Frontal cortex (tissue), 4 donors: ENCODE measurements around the gene OR51G2. TPM values are rescaled to one million over a fixed set of nuclear protein-coding genes. Genes with fewer than 3 reads are reported as not detected.
"Not testable (repeated sequence)": the region's sequence is repeated elsewhere in the genome, so short reads cannot be mapped to it uniquely, and the experiment has no call there.

Experiments used
- DNase-seq, 2 donors: peaks; one replicate each; pipeline ENCODE4 v3.0.0; 2012; ENCODE audit warnings: low spot score in 2 of 2
- FAIRE-seq: peaks from 2 replicates; lab custom pipeline; 2012; peaks lifted over from hg19 to GRCh38; lab: Jason Lieb, UNC
- total RNA-seq: library from RNA; depleted of rRNA; stranded (reverse); fragments of >200 nt; gene quantifications from one replicate; pipeline ENCODE4 v1.2.3, GENCODE V29; 2014
- donor health status: control.
- donor health status: control.
- donor health status: control.

OR51G2 gene, protein sequence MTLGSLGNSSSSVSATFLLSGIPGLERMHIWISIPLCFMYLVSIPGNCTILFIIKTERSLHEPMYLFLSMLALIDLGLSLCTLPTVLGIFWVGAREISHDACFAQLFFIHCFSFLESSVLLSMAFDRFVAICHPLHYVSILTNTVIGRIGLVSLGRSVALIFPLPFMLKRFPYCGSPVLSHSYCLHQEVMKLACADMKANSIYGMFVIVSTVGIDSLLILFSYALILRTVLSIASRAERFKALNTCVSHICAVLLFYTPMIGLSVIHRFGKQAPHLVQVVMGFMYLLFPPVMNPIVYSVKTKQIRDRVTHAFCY
- total RNA-seq = not detected

DNA sequence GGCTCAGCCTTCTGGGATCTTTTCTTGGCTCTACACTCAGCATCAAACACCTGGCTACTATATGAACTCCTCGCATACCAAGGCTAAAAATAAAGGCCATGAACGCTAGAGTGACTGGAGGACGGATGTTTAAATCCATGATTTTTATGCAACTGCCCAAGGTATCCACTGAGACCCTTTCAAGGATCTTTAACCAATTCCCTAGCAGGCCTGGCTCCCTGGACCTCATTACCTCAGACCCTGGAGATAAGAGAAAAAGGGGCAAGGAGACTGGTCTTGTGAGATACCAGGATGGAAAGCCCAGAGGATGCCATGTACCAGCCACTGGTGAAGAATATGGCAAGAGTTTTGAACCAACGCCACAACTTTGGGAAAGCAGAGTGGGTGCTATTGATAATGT is at the start of gene OR51G2:
Gene OR51G2 (minus strand): TSS at position 101 of the 400 bp plus-strand sequence. CDS start 3,687 bp downstream, outside the sequence.
- DNase-seq (no peak), FAIRE-seq (no peak)

DNA sequence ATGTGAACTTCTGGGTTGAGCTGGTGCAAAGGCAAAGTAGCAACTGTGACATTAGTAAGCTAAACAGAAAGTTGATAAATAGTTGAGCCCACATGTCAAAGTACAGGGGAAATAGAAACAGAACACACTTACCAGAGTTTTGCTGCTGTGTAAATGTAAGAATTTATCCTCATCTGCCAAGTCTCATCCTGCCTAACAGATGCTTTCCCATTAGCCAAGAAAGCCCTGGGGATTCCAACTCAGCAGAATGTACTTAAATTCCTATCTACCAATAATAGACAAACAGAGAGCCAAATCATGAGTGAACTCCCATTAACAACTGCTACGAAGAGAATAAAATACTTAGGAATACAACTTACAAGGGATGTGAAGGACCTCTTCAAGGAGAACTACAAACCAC is 43.7 kb upstream of the OR51G2 start:
- DNase-seq = no peak
- no peak for FAIRE-seq

GRCh38 chr11:4960877-4961276 is 41.7 kb upstream of the OR51G2 start:
- no peak for FAIRE-seq
- DNase-seq = no peak

DNA sequence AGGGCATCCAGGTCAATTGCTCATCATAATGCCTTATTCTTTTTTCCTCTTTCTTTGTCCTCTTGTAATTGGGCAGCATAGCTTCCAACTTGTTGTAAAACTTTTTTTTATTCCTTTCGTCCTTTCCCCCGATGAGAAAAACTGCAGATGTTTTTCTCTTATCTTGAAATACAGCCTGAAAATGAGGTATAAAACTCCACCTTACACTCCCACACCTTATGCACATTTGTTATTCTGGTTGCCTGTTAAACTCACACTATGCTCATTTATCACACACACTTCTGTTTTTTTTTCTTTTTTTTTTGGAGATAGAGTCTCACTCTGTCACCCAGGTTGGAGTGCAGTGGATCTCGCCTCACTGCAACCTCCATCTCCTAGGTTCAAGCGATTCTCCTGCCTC is 38.2 kb upstream of the OR51G2 start:
- DNase-seq (no peak), FAIRE-seq (no peak)

DNA sequence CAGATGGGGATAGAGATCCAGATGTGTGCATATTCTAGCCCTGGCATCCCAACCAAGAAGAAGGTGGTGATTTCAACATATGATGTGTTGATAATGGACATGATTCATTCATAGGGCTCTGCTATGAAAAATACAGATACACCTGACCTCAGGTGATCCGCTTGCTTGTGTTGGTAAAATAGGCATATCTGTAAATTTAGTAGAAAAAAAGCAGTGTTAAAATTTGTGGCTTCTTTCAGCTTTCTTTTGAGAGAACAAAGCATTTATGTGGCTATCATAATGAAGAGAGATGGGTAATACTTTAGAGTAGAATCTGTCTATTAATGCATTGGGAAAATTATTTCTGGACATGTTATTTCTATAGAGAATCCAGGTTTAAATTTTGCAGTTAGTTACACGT is 36.5 kb upstream of the OR51G2 start, which contains the start of gene OR51A2:
Gene OR51A2 (minus strand): TSS at position 101 of the 400 bp plus-strand sequence. CDS start 0 bp downstream, at position 101.
- DNase-seq, FAIRE-seq: not testable (repeated sequence)

GRCh38 chr11:4947505-4947904 is 28.4 kb upstream of the OR51G2 start, which contains the start of gene OR51A4:
OR51A4 (minus strand) TSS chr11:4947605; CDS start chr11:4947100, 505 bp downstream.
- FAIRE-seq (no peak), DNase-seq (no peak)

DNA sequence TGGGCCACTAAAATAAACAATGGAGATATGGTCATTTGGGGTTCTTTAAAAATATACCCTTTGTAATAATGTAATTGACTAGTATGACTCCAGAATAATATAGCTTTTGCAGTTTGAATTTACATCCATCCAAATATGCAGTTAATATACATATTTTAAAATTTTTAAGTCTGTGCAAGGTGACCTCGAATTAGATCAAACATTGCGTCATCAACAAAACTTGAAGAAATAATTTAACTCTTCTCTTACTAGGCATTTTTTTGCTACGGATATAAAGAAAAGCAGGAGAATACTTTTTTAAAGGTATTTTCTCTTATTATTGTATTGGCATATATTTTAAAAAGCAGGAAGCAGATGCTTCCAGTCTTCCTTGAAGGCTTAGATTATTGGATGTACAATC is 17.6 kb upstream of the OR51G2 start:
- FAIRE-seq (no peak), DNase-seq (no peak)

GRCh38 chr11:4932751-4933150 is 13.6 kb upstream of the OR51G2 start:
- FAIRE-seq (no peak), DNase-seq (no peak)

GRCh38 chr11:4926608-4927007 is 7.5 kb upstream of the OR51G2 start:
- no peak for DNase-seq
- no peak for FAIRE-seq

DNA sequence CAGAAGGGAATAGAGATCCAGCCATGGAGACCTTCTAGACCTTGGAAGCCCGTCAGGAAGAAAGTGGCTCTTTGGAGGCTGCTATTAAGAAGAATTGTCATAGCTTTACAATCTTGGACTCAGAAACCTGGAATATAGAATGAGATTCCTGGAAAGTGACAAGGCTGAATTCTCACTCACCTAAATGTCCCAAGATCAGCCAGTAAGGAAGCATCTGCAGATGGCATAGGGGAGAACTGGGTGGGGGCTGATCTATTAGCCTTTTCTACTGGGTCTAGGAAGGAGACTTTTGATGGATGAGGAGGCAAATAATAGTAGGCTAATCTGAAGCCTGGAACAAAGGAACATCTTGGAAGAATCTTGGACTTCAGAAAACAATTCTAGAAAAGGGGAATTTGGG is 5.1 kb upstream of the OR51G2 start, which contains the start of gene OR51G1:
Gene OR51G1 (minus strand): TSS at position 101 of the 400 bp plus-strand sequence. CDS start 0 bp downstream, at position 101.
- FAIRE-seq (no peak), DNase-seq (no peak)

DNA sequence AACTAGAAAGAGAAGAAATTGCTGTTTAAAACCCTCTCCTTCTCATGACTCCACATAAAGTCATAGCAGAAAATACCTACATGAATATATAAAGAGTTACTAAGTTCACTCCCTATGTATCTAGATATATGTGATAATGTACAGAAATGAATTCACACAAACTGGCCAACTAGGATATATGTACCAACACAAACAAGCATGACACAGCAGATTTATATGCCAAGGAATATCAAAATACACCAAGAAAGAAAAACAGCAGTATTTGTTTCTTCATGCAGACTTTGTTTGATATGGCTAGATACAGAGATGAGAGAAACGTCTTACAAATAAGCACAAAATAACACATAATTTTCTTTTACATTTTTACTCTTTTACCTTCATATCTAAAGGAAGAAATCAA is 3.2 kb upstream of the OR51G2 start:
- FAIRE-seq = no peak
- DNase-seq = no peak

GRCh38 chr11:4921796-4922195 is 2.6 kb upstream of the OR51G2 start:
- FAIRE-seq = no peak

DNA sequence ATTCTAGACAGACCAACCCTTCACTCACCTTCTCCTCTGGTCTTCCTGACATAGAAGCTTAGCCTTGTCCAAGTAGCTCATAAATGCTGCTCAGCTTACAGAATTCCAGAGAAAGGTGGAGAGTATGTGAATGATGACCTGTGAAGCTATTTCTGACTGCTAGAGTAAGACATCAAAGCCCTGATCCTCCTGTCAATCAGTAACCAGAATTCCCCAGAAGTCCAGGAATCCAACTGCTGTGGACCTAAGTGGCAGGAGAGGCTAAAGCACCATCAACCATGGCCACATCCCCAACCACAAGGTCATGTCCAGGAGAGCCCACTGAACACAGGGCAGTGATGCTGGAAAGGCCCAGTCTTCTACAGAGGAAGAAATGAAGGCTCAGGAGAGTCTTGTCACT is 2.6 kb downstream of the OR51G2 start:
- no peak for FAIRE-seq
- DNase-seq = no peak

More at GRCh38 chr11:4921796-4922195, 2.6 kb upstream of the OR51G2 start:
- DNase-seq = no peak

GRCh38 chr11:4903484-4903883 is 15.7 kb downstream of the OR51G2 start, which contains the start of gene OR51A7:
OR51A7 (plus strand) TSS chr11:4903783; CDS start chr11:4907370, 3,587 bp downstream.
- FAIRE-seq = no peak
- no peak for DNase-seq

GRCh38 chr11:4891996-4892640 is 27.0 kb downstream of the OR51G2 start:
- FAIRE-seq = no peak

DNA sequence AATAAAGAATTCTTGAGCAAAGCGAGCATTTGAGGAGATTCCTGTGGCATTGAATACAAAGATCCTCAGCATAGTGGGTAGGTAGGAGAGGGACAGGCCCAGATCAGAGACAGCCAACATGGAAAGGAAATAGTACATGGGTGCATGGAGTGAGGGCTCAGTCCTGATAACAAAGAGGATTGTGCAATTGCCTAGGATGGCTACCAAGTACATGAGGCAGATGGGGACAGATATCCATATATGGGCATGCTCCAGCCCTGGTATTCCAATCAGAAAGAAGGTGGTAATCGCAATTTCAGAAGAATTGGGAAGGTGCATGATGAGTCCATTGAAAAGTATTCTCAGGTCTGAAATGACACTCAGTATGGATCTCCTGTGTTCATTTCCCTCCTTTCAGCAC is 28.9 kb downstream of the OR51G2 start:
- no peak for DNase-seq
- no peak for FAIRE-seq

More at GRCh38 chr11:4891996-4892640, 27.0 kb downstream of the OR51G2 start:
- DNase-seq = no peak

DNA sequence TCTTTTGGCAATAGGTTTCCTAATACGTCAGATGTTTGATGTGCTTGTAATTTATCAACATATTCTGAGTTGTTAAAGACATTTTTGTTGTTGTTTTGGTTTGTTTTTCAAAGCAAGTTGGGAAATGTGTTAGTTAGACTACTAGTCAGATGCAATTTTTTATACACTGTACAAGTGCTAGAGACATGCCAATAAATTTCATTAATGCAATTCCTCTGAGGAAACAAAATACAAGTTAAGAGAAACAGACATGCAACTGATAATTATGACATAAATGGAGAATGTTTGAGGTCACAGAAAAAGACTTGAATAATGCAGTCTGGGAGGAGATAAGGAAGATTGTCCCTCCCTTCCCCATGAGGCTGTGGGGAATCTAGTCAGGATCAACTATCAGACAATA is 31.6 kb downstream of the OR51G2 start:
- FAIRE-seq (no peak), DNase-seq (no peak)

DNA sequence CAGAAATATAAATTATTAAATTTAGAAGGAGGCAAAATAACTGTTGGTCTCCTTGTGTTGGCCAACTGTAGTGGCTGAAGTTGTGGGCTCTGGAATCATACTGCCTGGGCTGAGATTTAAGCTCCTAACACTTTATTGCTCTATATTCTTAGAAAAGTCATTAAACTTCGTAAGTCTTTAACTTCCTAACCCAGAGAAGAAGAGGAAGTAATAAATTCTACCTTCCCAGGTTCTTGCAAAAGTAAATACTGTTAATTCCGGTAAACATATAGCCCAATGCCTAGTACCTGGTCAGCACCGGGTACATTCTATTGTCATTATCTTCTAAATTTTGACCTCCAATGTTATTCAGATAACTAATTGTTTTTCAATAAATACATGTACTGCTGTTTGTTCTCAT is 33.0 kb downstream of the OR51G2 start:
- FAIRE-seq (no peak), DNase-seq (no peak)

GRCh38 chr11:4884361-4884760 is 34.8 kb downstream of the OR51G2 start:
- DNase-seq (no peak), FAIRE-seq (no peak)

DNA sequence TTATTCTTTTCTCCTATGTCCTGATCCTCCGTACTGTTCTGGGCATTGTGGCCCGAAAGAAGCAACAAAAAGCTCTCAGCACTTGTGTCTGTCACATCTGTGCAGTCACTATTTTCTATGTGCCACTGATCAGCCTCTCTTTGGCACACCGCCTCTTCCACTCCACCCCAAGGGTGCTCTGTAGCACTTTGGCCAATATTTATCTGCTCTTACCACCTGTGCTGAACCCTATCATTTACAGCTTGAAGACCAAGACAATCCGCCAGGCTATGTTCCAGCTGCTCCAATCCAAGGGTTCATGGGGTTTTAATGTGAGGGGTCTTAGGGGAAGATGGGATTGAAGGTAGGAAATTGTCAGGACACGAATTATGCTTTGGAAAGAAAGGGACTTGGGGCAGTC is 36.6 kb downstream of the OR51G2 start:
- DNase-seq = no peak
- no peak for FAIRE-seq
